ENCODE results near the gene ASB11. TPM values are rescaled to one million over a fixed set of nuclear protein-coding genes. Genes with fewer than 3 reads are reported as not detected.

ASB11 gene
- not detected for total RNA-seq

- POLR2A ChIA-PET = no interaction called here
- Mint-ChIP-seq H3K27me3 (no peaks in the 10 kb centered on the region), H3K4me1 (no peaks in the 10 kb centered on the region), H3K36me3 (peaks cover 2% of the 10 kb centered on the region), H3K4me3 (no peak within 1 kb of the TSS), H3K27ac (no peak within 1 kb of the TSS), H3K9me3 (no peaks in the 10 kb centered on the region)
- no peak for DNase-seq
- no peak for ATAC-seq (ENCODE audit: low read depth)
These were observed at the start of gene ASB11 for GRCh38 chrX:15315509-15315908. ASB11 (minus strand) TSS chrX:15315640; CDS start chrX:15315605, 35 bp downstream.

DNA sequence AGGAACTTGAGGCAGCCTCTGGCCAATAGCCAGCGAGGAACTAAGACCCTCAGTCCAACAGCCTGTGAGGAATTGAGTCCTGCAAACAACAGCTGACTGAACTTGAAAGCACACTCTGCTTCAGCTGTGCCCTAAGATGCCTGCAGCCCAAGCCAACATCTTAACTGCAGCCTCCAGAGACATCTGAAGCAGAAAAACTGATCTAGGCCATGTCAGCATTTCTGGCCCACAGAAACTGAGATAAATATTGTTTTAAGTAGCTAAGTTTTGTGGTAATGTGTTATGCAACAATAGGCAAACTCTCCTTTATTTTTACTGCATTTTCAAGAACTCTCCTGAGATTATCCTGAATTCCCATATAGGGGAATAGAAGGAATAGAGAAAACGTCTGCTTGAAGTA, 44.3 kb upstream of the ASB11 start:
- H3K4me3 Mint-ChIP-seq = no peak overlapping the region
- H3K27ac Mint-ChIP-seq = no peak overlapping the region
- H3K9me3 Mint-ChIP-seq = no peaks in the 10 kb centered on the region
- DNase-seq = no peak
- no peaks in the 10 kb centered on the region for H3K36me3 Mint-ChIP-seq
- H3K27me3 Mint-ChIP-seq = peaks cover 3% of the 10 kb centered on the region
- no peaks in the 10 kb centered on the region for H3K4me1 Mint-ChIP-seq
- ATAC-seq (ENCODE audit: low read depth) = no peak
- POLR2A ChIA-PET = no interaction called here

GRCh38 chrX:15358533-15358932, 43.1 kb upstream of the ASB11 start:
- Mint-ChIP-seq H3K27me3 (peaks cover 3% of the 10 kb centered on the region), H3K4me1 (no peaks in the 10 kb centered on the region), H3K4me3 (no peak overlapping the region), H3K27ac (no peak overlapping the region), H3K9me3 (no peaks in the 10 kb centered on the region), H3K36me3 (no peaks in the 10 kb centered on the region)
- POLR2A ChIA-PET = no interaction called here
- DNase-seq (no peak), ATAC-seq (ENCODE audit: low read depth) (no peak)

GRCh38 chrX:15356444-15356843, 41.0 kb upstream of the ASB11 start:
- Mint-ChIP-seq H3K9me3 (no peaks in the 10 kb centered on the region), H3K4me3 (no peak overlapping the region), H3K27me3 (peaks cover 2% of the 10 kb centered on the region), H3K4me1 (no peaks in the 10 kb centered on the region), H3K27ac (no peak overlapping the region), H3K36me3 (no peaks in the 10 kb centered on the region)
- DNase-seq (no peak), ATAC-seq (ENCODE audit: low read depth) (no peak)
- POLR2A ChIA-PET = no interaction called here

- POLR2A ChIA-PET = no interaction called here
- Mint-ChIP-seq H3K4me1 (peaks cover 4% of the 10 kb centered on the region), H3K4me3 (no peak overlapping the region)
These were observed 35.0 kb upstream of the ASB11 start for GRCh38 chrX:15350329-15350996.

GRCh38 chrX:15349046-15349445, 33.6 kb upstream of the ASB11 start:
- Mint-ChIP-seq H3K27ac (no peak overlapping the region), H3K9me3 (no peaks in the 10 kb centered on the region), H3K4me1 (peaks cover 4% of the 10 kb centered on the region), H3K4me3 (no peak overlapping the region), H3K36me3 (no peaks in the 10 kb centered on the region), H3K27me3 (peaks cover 6% of the 10 kb centered on the region)
- DNase-seq (no peak), ATAC-seq (ENCODE audit: low read depth) (peak; percentile 18)
- POLR2A ChIA-PET = no interaction called here

More at GRCh38 chrX:15350329-15350996, 35.0 kb upstream of the ASB11 start:
- no peak for DNase-seq
- ATAC-seq (ENCODE audit: low read depth) = no peak
- peaks cover 6% of the 10 kb centered on the region for H3K27me3 Mint-ChIP-seq
- no peaks in the 10 kb centered on the region for H3K9me3 Mint-ChIP-seq
- no peaks in the 10 kb centered on the region for H3K36me3 Mint-ChIP-seq
- no peak overlapping the region for H3K27ac Mint-ChIP-seq

GRCh38 chrX:15345976-15346375, 30.5 kb upstream of the ASB11 start:
- POLR2A ChIA-PET = no interaction called here
- peaks cover 8% of the 10 kb centered on the region for H3K27me3 Mint-ChIP-seq
- H3K36me3 Mint-ChIP-seq = no peaks in the 10 kb centered on the region
- DNase-seq (no peak), ATAC-seq (ENCODE audit: low read depth) (no peak)
- H3K9me3 Mint-ChIP-seq = no peaks in the 10 kb centered on the region
- H3K4me1 Mint-ChIP-seq = peaks cover 4% of the 10 kb centered on the region
- no peak overlapping the region for H3K4me3 Mint-ChIP-seq
- no peak overlapping the region for H3K27ac Mint-ChIP-seq

DNA sequence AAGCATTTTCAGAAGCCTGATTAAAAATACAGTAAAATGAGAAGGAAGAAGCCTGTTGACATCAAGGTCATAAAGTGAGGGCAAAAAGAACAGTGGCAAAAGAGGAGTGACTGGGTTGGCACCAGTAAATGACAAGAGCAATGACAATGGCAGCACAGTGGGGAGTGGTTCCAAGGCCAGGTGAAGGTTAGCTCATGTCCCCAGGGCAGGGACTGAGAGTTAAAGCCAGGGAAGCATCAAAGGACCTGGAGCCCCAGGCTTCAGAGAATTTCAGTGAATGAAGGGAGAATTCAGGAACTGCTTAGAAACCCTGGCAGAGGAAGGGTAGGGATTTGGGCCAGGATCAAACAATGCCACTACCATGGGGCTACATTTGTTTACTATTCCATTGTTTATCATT, 28.7 kb upstream of the ASB11 start:
- Mint-ChIP-seq H3K36me3 (no peaks in the 10 kb centered on the region), H3K27ac (no peak overlapping the region)

GRCh38 chrX:15343075-15343476, 27.6 kb upstream of the ASB11 start:
- H3K27ac Mint-ChIP-seq = no peak overlapping the region
- no peaks in the 10 kb centered on the region for H3K4me1 Mint-ChIP-seq
- no peak overlapping the region for H3K4me3 Mint-ChIP-seq
- H3K27me3 Mint-ChIP-seq = peaks cover 3% of the 10 kb centered on the region
- no peaks in the 10 kb centered on the region for H3K9me3 Mint-ChIP-seq
- ATAC-seq (ENCODE audit: low read depth) (no peak), DNase-seq (no peak)
- POLR2A ChIA-PET = no interaction called here
- no peaks in the 10 kb centered on the region for H3K36me3 Mint-ChIP-seq

More for the DNA sequence above, 28.7 kb upstream of the ASB11 start:
- DNase-seq = no peak
- Mint-ChIP-seq H3K9me3 (no peaks in the 10 kb centered on the region), H3K4me3 (no peak overlapping the region), H3K4me1 (no peaks in the 10 kb centered on the region), H3K27me3 (peaks cover 8% of the 10 kb centered on the region)
- no peak for ATAC-seq (ENCODE audit: low read depth)
- POLR2A ChIA-PET = no interaction called here

GRCh38 chrX:15340867-15341266, 25.4 kb upstream of the ASB11 start:
- Mint-ChIP-seq H3K27ac (no peak overlapping the region), H3K4me1 (peaks cover 4% of the 10 kb centered on the region), H3K9me3 (no peaks in the 10 kb centered on the region), H3K36me3 (no peaks in the 10 kb centered on the region), H3K4me3 (no peak overlapping the region), H3K27me3 (peaks cover 2% of the 10 kb centered on the region)
- ATAC-seq (ENCODE audit: low read depth) = no peak
- no peak for DNase-seq
- POLR2A ChIA-PET = no interaction called here

DNA sequence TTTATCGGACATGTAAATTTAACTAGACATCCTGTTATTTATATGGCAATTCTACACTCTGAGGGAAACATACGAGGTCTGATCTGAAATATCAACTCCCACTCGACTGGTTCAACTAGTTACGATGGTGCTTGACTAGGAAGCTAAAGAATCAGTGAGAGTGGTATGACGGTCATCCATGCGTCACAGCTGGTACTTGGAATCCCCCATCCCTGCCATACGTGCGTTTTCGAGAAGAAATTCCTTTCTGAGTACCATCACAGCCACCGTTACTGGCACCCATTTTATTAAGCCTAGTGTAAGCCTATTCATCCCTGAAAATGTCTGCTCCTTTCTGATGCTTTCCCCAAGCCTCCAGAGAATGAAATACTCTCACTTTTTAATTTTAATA, 20.6 kb upstream of the ASB11 start:
- H3K4me1 Mint-ChIP-seq = peaks cover 5% of the 10 kb centered on the region
- no peaks in the 10 kb centered on the region for H3K27me3 Mint-ChIP-seq
- DNase-seq (no peak), ATAC-seq (ENCODE audit: low read depth) (no peak)
- H3K27ac Mint-ChIP-seq = peak overlapping the region; percentile 96
- peaks cover 2% of the 10 kb centered on the region for H3K36me3 Mint-ChIP-seq
- H3K9me3 Mint-ChIP-seq = no peaks in the 10 kb centered on the region
- POLR2A ChIA-PET = interaction anchor here (0.9 kb wide), 1 partner anchor 1601 kb away, joined by 3 read pairs; the partner anchor contains the start of genes OFD1 and TRAPPC2
- H3K4me3 Mint-ChIP-seq = peak overlapping the region; percentile 91

GRCh38 chrX:15335135-15336022, 19.9 kb upstream of the ASB11 start, which contains the start of gene PIGA:
PIGA (minus strand) TSS chrX:15335523; CDS start chrX:15331930, 3,593 bp downstream.
- ATAC-seq (ENCODE audit: low read depth) (peak; percentile 98), DNase-seq (peak; percentile 85)
- POLR2A ChIA-PET = interaction anchor here (0.9 kb wide), 1 partner anchor 1601 kb away, joined by 3 read pairs; the partner anchor contains the start of genes OFD1 and TRAPPC2
- peaks cover 2% of the 10 kb centered on the region for H3K36me3 Mint-ChIP-seq
- no peaks in the 10 kb centered on the region for H3K9me3 Mint-ChIP-seq
- H3K27me3 Mint-ChIP-seq = no peaks in the 10 kb centered on the region
- peak within 1 kb of the TSS; percentile 91 for H3K4me3 Mint-ChIP-seq
- peak within 1 kb of the TSS; percentile 96 for H3K27ac Mint-ChIP-seq
- peaks cover 5% of the 10 kb centered on the region for H3K4me1 Mint-ChIP-seq

GRCh38 chrX:15334561-15334960, 19.1 kb upstream of the ASB11 start:
- H3K9me3 Mint-ChIP-seq = no peaks in the 10 kb centered on the region
- H3K4me3 Mint-ChIP-seq = peak overlapping the region; percentile 91
- no peaks in the 10 kb centered on the region for H3K27me3 Mint-ChIP-seq
- H3K36me3 Mint-ChIP-seq = peaks cover 2% of the 10 kb centered on the region
- H3K27ac Mint-ChIP-seq = peak overlapping the region; percentile 96
- POLR2A ChIA-PET = interaction anchor here (0.7 kb wide), 1 partner anchor 462 kb away, joined by 5 read pairs; the partner anchor contains the start of genes FANCB and MOSPD2
- H3K4me1 Mint-ChIP-seq = peaks cover 5% of the 10 kb centered on the region
- DNase-seq (no peak), ATAC-seq (ENCODE audit: low read depth) (no peak)

GRCh38 chrX:15328821-15329220, 13.4 kb upstream of the ASB11 start:
- no peak overlapping the region for H3K4me3 Mint-ChIP-seq
- POLR2A ChIA-PET = no interaction called here

More at GRCh38 chrX:15328821-15329220, 13.4 kb upstream of the ASB11 start:
- peaks cover 1% of the 10 kb centered on the region for H3K4me1 Mint-ChIP-seq
- ATAC-seq (ENCODE audit: low read depth) (no peak), DNase-seq (no peak)
- H3K9me3 Mint-ChIP-seq = no peaks in the 10 kb centered on the region
- peaks cover 6% of the 10 kb centered on the region for H3K36me3 Mint-ChIP-seq
- H3K27ac Mint-ChIP-seq = no peak overlapping the region
- no peaks in the 10 kb centered on the region for H3K27me3 Mint-ChIP-seq

All from activated naive CD8-positive, alpha-beta T cell treated with anti-CD3 and anti-CD28 coated beads, Interleukin-2, amount 10 ng/mL, durations not matched to agents 7 days and 5 days (primary cell).